CD4-positive, alpha-beta T cell treated with Interleukin-2 at 100 ng/mL for 4 hours (primary cell): ENCODE data around the gene OSGIN1.
A peak's percentile ranks its signal among the peaks of the same experiment; 100 is the strongest.

Experiments used
- DNase-seq: peaks from one replicate; pipeline ENCODE4 v3.0.0-alpha.2; 2020; ENCODE audit warnings: low spot score

OSGIN1 gene

GRCh38 chr16:84003038-84003437, 50.0 kb downstream of the OSGIN1 start:
- no peak for DNase-seq

GRCh38 chr16:84004442-84004841, 51.4 kb downstream of the OSGIN1 start:
- DNase-seq = no peak

- DNase-seq = no peak
Observed at GRCh38 chr16:84005391-84005790, 52.4 kb downstream of the OSGIN1 start.

- DNase-seq = no peak
Observed at GRCh38 chr16:84007520-84007919, 54.5 kb downstream of the OSGIN1 start.

- DNase-seq = no peak
Observed at GRCh38 chr16:84007965-84008364, 54.9 kb downstream of the OSGIN1 start.

- DNase-seq = no peak
Observed at GRCh38 chr16:84009282-84009681, 56.2 kb downstream of the OSGIN1 start.

- peak; percentile 11 for DNase-seq
Observed at GRCh38 chr16:84013787-84014569, 60.9 kb downstream of the OSGIN1 start.

GRCh38 chr16:84014570-84015327, 61.7 kb downstream of the OSGIN1 start:
- DNase-seq = no peak

GRCh38 chr16:84015399-84015798, 62.4 kb downstream of the OSGIN1 start:
- DNase-seq = no peak
